Muscle layer of colon (tissue), 2 donors: ENCODE data around the gene SEMA4D.

ENCODE experiments used
- H3K27ac ChIP-seq: one replicate; pipeline ENCODE4 v1.7.0; 2013; ENCODE audit warnings: low read depth, mild to moderate bottlenecking, low read length, moderate library complexity
- H3K27me3 ChIP-seq, 2 donors: one replicate each; pipeline ENCODE4 v1.7.0; 2013; ENCODE audit warnings: low read length in 2 of 2, mild to moderate bottlenecking in 2 of 2; ENCODE audit not compliant: insufficient read depth in 2 of 2, control insufficient read depth in 1 of 2
- H3K36me3 ChIP-seq: one replicate; pipeline ENCODE4 v1.7.0; 2013; ENCODE audit warnings: mild to moderate bottlenecking, low read length; ENCODE audit not compliant: insufficient read depth
- H3K4me1 ChIP-seq: one replicate; pipeline ENCODE4 v1.7.0; 2013; ENCODE audit warnings: mild to moderate bottlenecking, low read length; ENCODE audit not compliant: insufficient read depth
- H3K4me3 ChIP-seq, 2 donors: one replicate each; pipeline ENCODE4 v1.7.0; 2013; ENCODE audit warnings: low read length in 2 of 2, low read depth in 1 of 2, mild to moderate bottlenecking in 1 of 2, moderate library complexity in 1 of 2
- H3K9ac ChIP-seq: one replicate; pipeline ENCODE4 v1.7.0; 2013; ENCODE audit warnings: low read length
- H3K9me3 ChIP-seq: one replicate; pipeline ENCODE4 v1.7.0; 2013; ENCODE audit warnings: mild to moderate bottlenecking, low read length
- donor health status: abdominal sarcoma.
- donor health status: Adenocarcinoma of cecum.

The SEMA4D gene

GRCh38 chr9:89440046-89440445 lies 57.9 kb downstream of the SEMA4D start:
- no peaks in the 10 kb centered on the region for H3K27me3 ChIP-seq
- H3K4me3 ChIP-seq, result no peak overlapping the region
- no peak overlapping the region for H3K27ac ChIP-seq
- H3K9me3 ChIP-seq, result no peaks in the 10 kb centered on the region
- peaks cover 3% of the 10 kb centered on the region for H3K4me1 ChIP-seq
- H3K9ac ChIP-seq, result no peak overlapping the region
- no peaks in the 10 kb centered on the region for H3K36me3 ChIP-seq

- Histone ChIP-seq H3K36me3 (no peaks in the 10 kb centered on the region), H3K27ac (no peak overlapping the region), H3K4me1 (peaks cover 3% of the 10 kb centered on the region), H3K4me3 (no peak overlapping the region), H3K9me3 (no peaks in the 10 kb centered on the region), H3K9ac (no peak overlapping the region), H3K27me3 (no peaks in the 10 kb centered on the region)
Measured at GRCh38 chr9:89439571-89439970, 58.3 kb downstream of the SEMA4D start.

- Histone ChIP-seq H3K4me1 (peaks cover 3% of the 10 kb centered on the region), H3K9ac (no peak overlapping the region), H3K9me3 (no peaks in the 10 kb centered on the region), H3K36me3 (no peaks in the 10 kb centered on the region), H3K27ac (no peak overlapping the region), H3K4me3 (no peak overlapping the region), H3K27me3 (no peaks in the 10 kb centered on the region)
Measured at GRCh38 chr9:89438194-89438593, 59.7 kb downstream of the SEMA4D start.

GRCh38 chr9:89437772-89438171 lies 60.1 kb downstream of the SEMA4D start:
- Histone ChIP-seq H3K4me1 (peaks cover 3% of the 10 kb centered on the region), H3K36me3 (no peaks in the 10 kb centered on the region), H3K27ac (no peak overlapping the region), H3K9ac (no peak overlapping the region), H3K4me3 (no peak overlapping the region), H3K27me3 (no peaks in the 10 kb centered on the region), H3K9me3 (no peaks in the 10 kb centered on the region)

- Histone ChIP-seq H3K9ac (no peak overlapping the region), H3K27ac (no peak overlapping the region), H3K27me3 (no peaks in the 10 kb centered on the region), H3K4me3 (no peak overlapping the region), H3K36me3 (no peaks in the 10 kb centered on the region), H3K9me3 (no peaks in the 10 kb centered on the region), H3K4me1 (peaks cover 3% of the 10 kb centered on the region)
Measured at GRCh38 chr9:89436963-89437625, 60.8 kb downstream of the SEMA4D start.

- Histone ChIP-seq H3K36me3 (no peaks in the 10 kb centered on the region), H3K4me1 (peaks cover 3% of the 10 kb centered on the region), H3K27me3 (no peaks in the 10 kb centered on the region), H3K9ac (no peak overlapping the region), H3K4me3 (no peak overlapping the region), H3K27ac (no peak overlapping the region), H3K9me3 (no peaks in the 10 kb centered on the region)
Measured at GRCh38 chr9:89436326-89436725, 61.6 kb downstream of the SEMA4D start.

GRCh38 chr9:89435071-89435823 lies 62.7 kb downstream of the SEMA4D start:
- H3K4me1 ChIP-seq, result peaks cover 3% of the 10 kb centered on the region

GRCh38 chr9:89434636-89435035 lies 63.3 kb downstream of the SEMA4D start:
- Histone ChIP-seq H3K9me3 (no peaks in the 10 kb centered on the region), H3K27ac (no peak overlapping the region), H3K4me1 (peaks cover 3% of the 10 kb centered on the region), H3K9ac (no peak overlapping the region), H3K27me3 (no peaks in the 10 kb centered on the region), H3K4me3 (no peak overlapping the region), H3K36me3 (no peaks in the 10 kb centered on the region)

More at GRCh38 chr9:89435071-89435823, 62.7 kb downstream of the SEMA4D start:
- Histone ChIP-seq H3K9me3 (no peaks in the 10 kb centered on the region), H3K27me3 (no peaks in the 10 kb centered on the region), H3K27ac (no peak overlapping the region), H3K36me3 (no peaks in the 10 kb centered on the region), H3K4me3 (no peak overlapping the region), H3K9ac (no peak overlapping the region)

GRCh38 chr9:89433826-89434225 lies 64.1 kb downstream of the SEMA4D start:
- Histone ChIP-seq H3K27ac (no peak overlapping the region), H3K27me3 (no peaks in the 10 kb centered on the region), H3K36me3 (no peaks in the 10 kb centered on the region), H3K9me3 (no peaks in the 10 kb centered on the region), H3K4me3 (no peak overlapping the region), H3K4me1 (peaks cover 3% of the 10 kb centered on the region), H3K9ac (no peak overlapping the region)

- Histone ChIP-seq H3K36me3 (no peaks in the 10 kb centered on the region), H3K4me3 (no peak overlapping the region), H3K9me3 (no peaks in the 10 kb centered on the region), H3K9ac (no peak overlapping the region), H3K27ac (no peak overlapping the region), H3K4me1 (peaks cover 3% of the 10 kb centered on the region), H3K27me3 (no peaks in the 10 kb centered on the region)
Measured at GRCh38 chr9:89432986-89433530, 64.9 kb downstream of the SEMA4D start.

GRCh38 chr9:89431930-89432725 lies 65.8 kb downstream of the SEMA4D start:
- H3K4me1 ChIP-seq, result peaks cover 3% of the 10 kb centered on the region
- no peak overlapping the region for H3K27ac ChIP-seq
- no peaks in the 10 kb centered on the region for H3K27me3 ChIP-seq
- no peak overlapping the region for H3K4me3 ChIP-seq
- H3K9ac ChIP-seq, result no peak overlapping the region
- no peaks in the 10 kb centered on the region for H3K9me3 ChIP-seq
- H3K36me3 ChIP-seq, result no peaks in the 10 kb centered on the region
